Measurements from ENCODE around the gene ANO6.

Gene ANO6

GRCh38 chr12:45294906-45295305, 79.0 kb downstream of the ANO6 start:
- TF ChIP-seq CTCF (conservative IDR thresholded peaks at IDR 0.05; ENCODE audit: low read depth, low read length), result no peak
- DNase-seq (ENCODE audit: low read depth), result no peak
- H3K4me3 ChIP-seq (ENCODE audit: low read depth, low read length), result no peak overlapping the region

- TF ChIP-seq CTCF (conservative IDR thresholded peaks at IDR 0.05; ENCODE audit: low read depth, low read length), result no peak
- H3K4me3 ChIP-seq (ENCODE audit: low read depth, low read length), result no peak overlapping the region
- no peak for DNase-seq (ENCODE audit: low read depth)
These were observed 80.2 kb downstream of the ANO6 start for GRCh38 chr12:45296046-45296586.

- no peak overlapping the region for H3K4me3 ChIP-seq (ENCODE audit: low read depth, low read length)
- TF ChIP-seq CTCF (conservative IDR thresholded peaks at IDR 0.05; ENCODE audit: low read depth, low read length), result no peak
These were observed 82.2 kb downstream of the ANO6 start for GRCh38 chr12:45298047-45298446.

GRCh38 chr12:45298721-45299692, 83.1 kb downstream of the ANO6 start:
- no peak overlapping the region for H3K4me3 ChIP-seq (ENCODE audit: low read depth, low read length)
- DNase-seq (ENCODE audit: low read depth), result peak; percentile 79
- no peak for TF ChIP-seq CTCF (conservative IDR thresholded peaks at IDR 0.05; ENCODE audit: low read depth, low read length)

More at GRCh38 chr12:45298047-45298446, 82.2 kb downstream of the ANO6 start:
- DNase-seq (ENCODE audit: low read depth), result no peak

GRCh38 chr12:45302621-45303369, 86.9 kb downstream of the ANO6 start:
- TF ChIP-seq CTCF (conservative IDR thresholded peaks at IDR 0.05; ENCODE audit: low read depth, low read length), result no peak
- H3K4me3 ChIP-seq (ENCODE audit: low read depth, low read length), result no peak overlapping the region
- DNase-seq (ENCODE audit: low read depth), result no peak

GRCh38 chr12:45303945-45304344, 88.0 kb downstream of the ANO6 start:
- H3K4me3 ChIP-seq (ENCODE audit: low read depth, low read length), result no peak overlapping the region
- DNase-seq (ENCODE audit: low read depth), result no peak
- no peak for TF ChIP-seq CTCF (conservative IDR thresholded peaks at IDR 0.05; ENCODE audit: low read depth, low read length)
